GM18519 (cell line): ENCODE data around the gene BACH1.

Experiments used
- ATAC-seq: cut with Tn5 transposase; IDR thresholded peaks from one replicate; pipeline ENCODE4 v1.9.1; 2021; ENCODE audit warnings: mild to moderate bottlenecking, moderate library complexity; ENCODE audit not compliant: unreplicated experiment, low FRiP score

The BACH1 gene

DNA sequence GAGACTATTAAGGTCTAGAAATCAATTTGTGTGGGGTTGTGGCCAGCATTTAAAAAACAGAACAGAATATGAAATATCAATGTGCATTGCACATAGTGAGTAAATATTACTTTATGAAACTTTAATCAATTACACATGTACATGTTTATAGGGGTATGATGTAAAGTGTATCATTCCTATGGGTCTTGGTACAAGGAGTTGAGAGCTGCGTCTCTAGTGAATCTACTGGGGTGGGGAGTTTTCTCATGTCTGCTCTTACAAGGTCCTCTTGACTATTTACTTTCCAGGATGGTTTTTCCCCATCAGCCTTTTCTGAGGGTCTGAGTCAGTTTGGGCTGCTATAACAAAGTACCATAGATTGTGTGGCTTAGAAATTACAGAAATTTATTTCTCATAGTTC is 75.8 kb downstream of the BACH1 start:
- no peak for ATAC-seq

DNA sequence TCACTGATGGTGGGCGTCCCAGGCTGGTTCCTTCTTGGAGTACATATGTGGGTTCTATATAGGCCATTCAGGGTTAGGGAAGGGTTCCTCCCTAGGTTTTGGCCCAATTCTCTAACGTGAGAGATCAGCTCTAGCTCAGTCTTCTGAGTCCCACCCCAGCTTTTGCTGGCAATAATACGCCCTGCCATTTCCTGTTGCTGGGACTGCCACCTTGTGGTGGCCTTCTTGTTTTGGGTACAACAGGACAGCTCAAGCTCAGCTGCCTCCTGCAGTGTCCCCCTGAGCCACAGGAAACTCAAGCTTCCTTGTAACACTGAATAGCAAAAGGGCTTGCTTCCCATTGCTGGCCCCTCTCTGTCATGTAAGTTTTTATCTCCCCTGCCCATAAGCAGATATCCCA is 77.8 kb downstream of the BACH1 start:
- peak; percentile 79 for ATAC-seq

DNA sequence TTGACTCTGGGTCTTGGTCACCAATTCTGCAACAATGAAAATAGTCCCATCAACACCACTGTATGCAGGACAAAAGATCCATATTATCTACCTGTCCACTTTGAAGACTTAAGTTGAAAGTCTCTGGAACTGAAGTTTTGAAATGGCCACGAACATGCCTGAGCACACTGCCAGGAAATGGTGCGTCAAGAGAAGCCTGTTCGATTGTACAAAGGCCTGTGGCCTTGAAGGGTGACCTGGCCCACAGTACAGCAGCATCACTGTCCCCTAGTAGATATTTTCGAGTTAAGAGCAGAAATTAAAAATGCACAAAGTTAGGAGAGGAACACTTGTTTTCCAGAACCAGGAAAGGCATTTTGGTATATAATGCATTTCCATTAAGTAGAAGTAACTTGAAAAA is 78.5 kb downstream of the BACH1 start:
- ATAC-seq: no peak

DNA sequence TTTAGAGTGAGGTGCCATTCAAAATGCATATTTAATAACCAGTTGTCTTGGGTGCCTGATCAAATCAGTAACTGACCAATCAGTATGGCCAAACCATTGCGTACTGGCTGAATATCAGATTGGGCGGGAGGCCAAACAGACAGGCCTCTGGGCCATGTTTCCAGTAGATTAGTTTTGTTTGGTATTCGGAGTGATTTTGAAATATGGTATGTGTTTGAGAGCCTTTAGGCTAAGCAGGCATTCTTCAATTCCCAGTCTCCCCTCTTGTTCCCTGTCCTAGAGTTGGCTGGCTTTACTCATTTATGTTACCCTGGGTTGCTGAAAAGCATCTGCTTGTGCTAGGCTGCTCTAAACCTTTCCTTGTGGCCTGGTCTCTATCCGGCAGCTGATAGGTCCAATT is 80.1 kb downstream of the BACH1 start:
- ATAC-seq: no peak

DNA sequence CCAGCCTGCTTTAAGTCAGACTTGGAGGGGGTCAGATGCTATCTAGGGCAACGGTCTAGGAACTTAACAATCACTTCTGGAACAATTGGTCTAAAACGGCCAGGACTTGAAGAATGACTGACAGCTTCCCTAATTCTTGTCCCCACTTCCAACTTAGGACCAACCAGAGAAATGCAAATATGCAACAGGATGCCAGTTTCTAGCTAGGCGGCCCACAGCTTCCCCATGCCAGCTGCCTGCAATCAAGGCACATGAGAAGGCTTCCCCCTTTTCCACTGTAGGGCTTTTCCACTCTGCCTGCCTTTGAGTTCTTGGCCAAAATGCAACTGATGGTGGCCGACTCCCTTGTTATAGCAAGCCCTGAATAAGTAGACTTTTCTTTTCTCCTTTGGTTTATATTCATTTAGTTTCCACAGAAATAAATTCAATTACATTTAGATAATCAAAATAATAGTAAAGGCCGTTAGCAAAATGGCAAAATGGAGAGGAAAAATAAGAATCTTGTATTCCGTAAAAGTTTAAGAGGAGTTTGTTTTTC is 80.9 kb downstream of the BACH1 start:
- ATAC-seq: no peak

DNA sequence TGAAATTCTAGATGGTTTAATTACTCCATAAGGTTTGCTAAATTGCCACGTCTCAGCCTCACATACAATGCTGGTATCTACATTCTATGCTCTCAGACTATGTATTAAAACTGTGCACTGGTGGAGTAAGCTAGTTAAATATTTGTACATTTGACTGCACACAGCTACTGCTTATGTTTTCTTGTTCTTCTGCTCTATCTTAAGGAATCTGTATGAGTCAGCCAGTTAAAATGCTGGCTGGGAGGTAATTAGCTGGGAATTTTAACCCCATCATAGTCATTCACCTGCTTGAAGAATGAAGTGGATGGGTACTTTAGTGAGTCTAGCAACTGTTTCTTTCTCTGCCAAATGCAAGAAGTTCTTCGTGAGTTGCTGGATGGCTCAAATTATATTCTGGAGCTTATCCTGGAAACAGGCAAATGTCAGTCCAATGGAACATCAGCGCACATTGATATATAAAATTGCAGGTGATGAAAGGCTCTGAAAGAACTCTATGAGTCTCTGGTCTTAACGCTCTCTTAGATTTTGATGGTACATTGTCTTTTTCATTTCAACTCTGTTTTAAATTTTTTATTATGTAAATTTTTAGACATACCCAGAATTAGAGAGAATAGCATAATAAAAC is 83.4 kb downstream of the BACH1 start:
- ATAC-seq: no peak

DNA sequence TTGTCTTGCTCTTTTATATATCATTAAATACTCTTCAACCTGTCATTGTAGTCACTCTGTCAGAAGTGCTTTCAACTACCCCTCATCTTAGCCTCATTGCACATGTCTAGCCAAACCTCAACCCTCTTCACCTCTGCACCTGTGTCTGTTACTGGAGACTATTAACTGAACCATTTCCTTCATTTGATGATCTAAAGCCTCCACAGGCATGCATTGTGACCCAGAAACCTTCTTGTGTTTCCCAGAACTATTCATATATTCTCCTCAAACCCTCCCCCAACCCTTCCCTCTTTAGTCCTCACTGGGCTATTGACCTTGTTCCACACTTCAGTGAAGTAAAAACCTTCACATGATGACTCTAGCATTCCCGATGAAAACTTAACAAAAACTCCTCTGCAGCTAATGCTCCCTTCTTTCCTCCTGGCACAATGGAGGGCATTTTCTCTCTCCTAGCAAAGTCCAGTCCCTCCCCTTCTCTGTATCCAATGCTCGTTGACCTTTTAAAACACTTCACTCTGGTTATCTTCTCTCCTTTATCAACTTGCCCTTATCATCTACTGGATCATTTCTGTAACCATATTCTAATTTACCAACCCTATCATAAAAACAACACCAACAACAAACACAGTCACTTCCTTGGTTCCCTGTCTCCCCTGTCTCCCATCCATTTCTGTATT is 86.1 kb downstream of the BACH1 start:
- no peak for ATAC-seq

DNA sequence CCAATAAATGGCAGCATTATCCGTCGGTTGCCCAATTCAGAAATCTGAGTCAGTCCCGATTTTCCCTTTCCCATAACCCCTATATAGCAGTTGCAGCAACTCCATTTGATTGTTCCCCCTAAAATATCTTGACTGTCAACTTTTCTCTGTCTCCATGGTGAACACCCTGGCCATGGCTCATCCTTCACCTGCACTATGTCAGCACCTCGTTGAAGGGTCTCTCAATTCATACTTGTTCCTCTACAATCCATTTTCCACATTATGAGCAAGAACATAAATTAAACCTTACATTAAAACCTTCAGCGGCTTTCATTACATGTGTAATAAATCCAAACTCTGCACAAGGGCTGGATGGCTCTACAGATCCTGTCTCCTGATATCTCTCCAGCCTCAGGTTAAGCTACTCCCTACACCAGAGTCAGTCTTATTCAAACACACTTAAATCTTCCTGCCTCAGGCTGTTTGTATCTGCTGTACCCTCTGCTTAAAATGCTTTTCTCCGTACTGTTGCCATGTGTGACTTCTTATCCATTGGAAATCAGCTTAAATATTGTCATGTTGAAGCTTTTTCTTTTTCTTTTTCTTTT is 87.3 kb downstream of the BACH1 start:
- ATAC-seq: no peak

DNA sequence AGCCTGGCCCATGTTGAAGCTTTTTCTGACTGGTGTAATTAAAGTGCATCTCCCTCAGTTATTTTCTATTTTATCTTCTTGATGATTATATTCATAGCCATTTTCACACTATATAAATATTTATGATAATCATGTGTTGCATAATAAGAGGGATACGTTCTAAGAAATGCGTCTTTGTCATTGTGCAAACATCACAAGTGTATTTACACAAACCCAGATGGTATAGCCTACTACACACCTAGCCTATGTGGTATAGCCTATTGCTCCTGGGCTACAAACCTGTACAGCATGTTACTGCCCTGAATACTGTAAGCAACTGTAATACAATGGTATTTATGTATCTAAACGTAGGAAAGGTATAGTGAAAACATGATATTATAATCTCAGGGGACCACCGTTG is 88.1 kb downstream of the BACH1 start:
- no peak for ATAC-seq

DNA sequence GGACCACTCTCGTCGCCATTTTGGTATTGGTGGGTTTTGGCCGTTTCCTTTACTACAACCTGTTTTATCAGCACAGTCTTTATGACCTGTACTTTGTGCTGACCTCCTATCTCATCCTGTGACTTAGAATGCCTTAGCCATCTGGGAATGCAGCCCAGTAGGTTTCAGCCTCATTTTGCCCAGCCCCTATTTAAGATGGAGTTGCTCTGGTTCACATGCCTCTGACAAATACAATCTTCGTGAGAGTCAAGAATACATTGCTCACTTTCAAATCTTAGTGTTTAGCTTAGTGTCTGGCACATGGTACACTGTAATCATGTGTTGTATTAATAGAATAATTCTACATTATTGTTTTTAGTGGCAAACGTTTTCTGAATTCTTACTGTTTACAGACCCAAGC is 88.9 kb downstream of the BACH1 start:
- no peak for ATAC-seq

DNA sequence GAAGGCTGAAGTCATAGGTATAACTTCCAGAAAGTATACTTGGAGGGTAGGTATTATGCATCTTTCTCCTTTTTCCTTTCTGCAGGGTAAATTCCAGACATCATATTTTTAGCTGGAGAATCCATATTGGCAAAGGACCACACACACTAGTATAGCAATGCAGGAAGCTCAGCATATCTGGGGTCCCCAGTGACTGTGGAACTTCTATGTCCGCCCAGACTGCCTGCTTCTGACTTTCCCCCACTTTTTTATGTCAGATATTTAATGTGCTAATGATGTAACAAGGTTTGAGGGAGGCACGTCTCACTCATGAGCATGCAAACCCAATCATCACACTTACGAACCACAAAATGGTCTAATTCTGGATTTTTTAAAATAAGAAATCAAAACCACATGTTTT is 90.4 kb downstream of the BACH1 start:
- ATAC-seq: no peak

DNA sequence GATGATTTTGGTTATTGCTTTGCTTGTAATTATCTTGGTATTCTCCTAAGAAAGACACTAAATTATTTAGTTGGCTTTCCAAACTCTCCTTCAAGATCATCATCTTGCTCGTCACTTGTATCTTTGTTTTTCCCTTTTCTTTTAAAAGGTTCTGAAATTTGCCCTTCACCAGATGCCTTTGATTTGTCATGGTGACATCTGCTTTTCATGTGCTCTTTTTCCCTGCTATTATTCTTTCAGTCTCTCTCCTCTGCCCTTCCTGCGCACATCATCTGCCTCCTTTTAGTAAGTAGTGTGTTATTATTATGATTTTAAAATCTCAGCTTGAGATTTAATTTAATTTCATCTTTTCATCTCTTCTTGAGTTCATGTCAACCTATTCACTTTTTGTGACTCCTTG is 92.1 kb downstream of the BACH1 start:
- no peak for ATAC-seq

DNA sequence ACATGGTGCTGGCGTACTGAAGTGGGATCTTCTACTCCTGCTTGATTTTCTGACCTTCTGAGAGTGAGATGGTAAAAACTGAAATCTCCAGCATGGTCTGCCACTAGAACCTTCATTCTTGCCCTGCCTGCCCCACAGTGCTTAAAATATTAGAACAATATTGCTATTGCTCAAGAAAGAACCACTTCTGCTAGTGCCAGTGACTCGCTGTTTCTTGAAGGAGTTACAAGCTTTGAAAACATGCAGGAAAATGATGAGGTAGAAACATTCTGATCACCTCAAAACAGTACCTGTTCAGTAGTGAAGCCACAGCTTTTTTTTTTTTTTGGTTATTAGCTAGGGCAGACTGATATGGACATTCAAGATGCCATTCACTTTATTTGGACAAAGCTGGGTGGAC is 95.3 kb downstream of the BACH1 start:
- no peak for ATAC-seq
